ENCODE measurements around the gene BARHL1.

BARHL1 gene

DNA sequence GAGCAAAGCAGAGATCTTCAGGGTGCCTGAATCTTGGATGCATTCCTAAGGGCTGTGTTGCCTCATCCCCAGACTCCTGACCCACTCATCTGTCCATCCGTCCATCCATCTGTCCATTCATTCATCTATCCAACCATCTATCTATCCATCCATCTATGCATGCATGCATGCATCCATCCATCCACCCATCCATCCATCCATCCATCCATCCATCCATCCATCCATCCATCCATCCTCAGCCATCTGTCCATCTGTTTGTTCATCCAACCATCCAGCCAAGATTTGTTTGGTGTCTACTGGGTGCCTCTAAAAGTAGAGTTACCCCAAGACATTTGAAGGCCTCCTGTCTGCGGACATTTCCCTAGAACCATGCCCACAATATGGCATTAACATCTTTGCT is 27.7 kb upstream of the BARHL1 start:
- TF ChIP-seq, protein P1, sequence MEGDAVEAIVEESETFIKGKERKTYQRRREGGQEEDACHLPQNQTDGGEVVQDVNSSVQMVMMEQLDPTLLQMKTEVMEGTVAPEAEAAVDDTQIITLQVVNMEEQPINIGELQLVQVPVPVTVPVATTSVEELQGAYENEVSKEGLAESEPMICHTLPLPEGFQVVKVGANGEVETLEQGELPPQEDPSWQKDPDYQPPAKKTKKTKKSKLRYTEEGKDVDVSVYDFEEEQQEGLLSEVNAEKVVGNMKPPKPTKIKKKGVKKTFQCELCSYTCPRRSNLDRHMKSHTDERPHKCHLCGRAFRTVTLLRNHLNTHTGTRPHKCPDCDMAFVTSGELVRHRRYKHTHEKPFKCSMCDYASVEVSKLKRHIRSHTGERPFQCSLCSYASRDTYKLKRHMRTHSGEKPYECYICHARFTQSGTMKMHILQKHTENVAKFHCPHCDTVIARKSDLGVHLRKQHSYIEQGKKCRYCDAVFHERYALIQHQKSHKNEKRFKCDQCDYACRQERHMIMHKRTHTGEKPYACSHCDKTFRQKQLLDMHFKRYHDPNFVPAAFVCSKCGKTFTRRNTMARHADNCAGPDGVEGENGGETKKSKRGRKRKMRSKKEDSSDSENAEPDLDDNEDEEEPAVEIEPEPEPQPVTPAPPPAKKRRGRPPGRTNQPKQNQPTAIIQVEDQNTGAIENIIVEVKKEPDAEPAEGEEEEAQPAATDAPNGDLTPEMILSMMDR (IDR thresholded peaks at IDR 0.05; ENCODE audit: low read depth, low read length, poor library complexity, severe bottlenecking): no peak
- TF ChIP-seq EZH2phosphoT487 (IDR thresholded peaks at IDR 0.05; ENCODE audit: borderline replicate concordance, low read length): no peak
- Histone ChIP-seq H3K4me1 (ENCODE audit: control insufficient read depth, low read length) (peaks cover 26% of the 10 kb centered on the region), H4K20me1 (ENCODE audit: control insufficient read depth, insufficient read depth, low read depth, low read length) (no peaks in the 10 kb centered on the region), H3K27ac (ENCODE audit: low read depth, low read length) (no peak overlapping the region), H3K9me3 (ENCODE audit: control insufficient read depth, insufficient read depth, low read length) (peaks cover 4% of the 10 kb centered on the region; the same call in 1 of the 2 replicates), H3K4me3 (ENCODE audit: low read length) (no peak overlapping the region), H3K36me3 (ENCODE audit: control insufficient read depth, low read length) (no peaks in the 10 kb centered on the region), H3K9me2 (replicated peaks; ENCODE audit: control insufficient read depth, low read length) (no peaks in the 10 kb centered on the region), H3K27me3 (ENCODE audit: control insufficient read depth, low read length) (no peaks in the 10 kb centered on the region), H3K79me2 (ENCODE audit: control insufficient read depth, low read length) (no peaks in the 10 kb centered on the region), H3K4me2 (ENCODE audit: low read length) (no peak overlapping the region), H3F3A (ENCODE audit: control insufficient read depth, insufficient read depth) (peaks cover 4% of the 10 kb centered on the region; the same call in 1 of the 2 replicates)

DNA sequence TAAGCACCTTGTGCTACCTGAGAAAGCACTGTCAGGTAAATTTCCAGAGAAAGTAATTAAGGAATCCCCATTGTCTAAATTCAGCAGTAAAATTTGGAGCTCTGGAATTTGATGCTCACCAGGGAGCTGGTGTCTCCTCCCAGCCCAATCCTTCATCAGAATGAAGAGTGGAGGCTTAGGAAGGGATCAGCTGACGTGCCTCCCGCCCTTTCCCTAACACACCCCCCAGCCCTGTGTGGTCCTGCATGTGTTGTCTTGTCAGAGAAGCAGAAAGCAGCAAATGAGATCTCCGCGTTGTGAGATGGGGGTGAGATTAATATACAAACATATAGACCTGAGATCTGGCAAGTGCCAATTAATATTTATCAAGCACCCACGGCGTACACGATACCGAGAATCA is 26.9 kb upstream of the BARHL1 start:
- H3K27ac ChIP-seq (ENCODE audit: low read depth, low read length): no peak overlapping the region
- H3K4me1 ChIP-seq (ENCODE audit: control insufficient read depth, low read length): peaks cover 19% of the 10 kb centered on the region
- H3K9me2 ChIP-seq (replicated peaks; ENCODE audit: control insufficient read depth, low read length): no peaks in the 10 kb centered on the region
- TF ChIP-seq EZH2phosphoT487 (IDR thresholded peaks at IDR 0.05; ENCODE audit: borderline replicate concordance, low read length): no peak
- TF ChIP-seq, protein P1 (IDR thresholded peaks at IDR 0.05; ENCODE audit: low read depth, low read length, poor library complexity, severe bottlenecking): no peak
- H3K4me2 ChIP-seq (ENCODE audit: low read length): no peak overlapping the region
- peaks cover 7% of the 10 kb centered on the region; the same call in 1 of the 2 replicates for H3K9me3 ChIP-seq (ENCODE audit: control insufficient read depth, insufficient read depth, low read length)
- H3K79me2 ChIP-seq (ENCODE audit: control insufficient read depth, low read length): no peaks in the 10 kb centered on the region
- no peaks in the 10 kb centered on the region for H3F3A ChIP-seq (ENCODE audit: control insufficient read depth, insufficient read depth)
- no peaks in the 10 kb centered on the region for H3K36me3 ChIP-seq (ENCODE audit: control insufficient read depth, low read length)
- peaks cover 3% of the 10 kb centered on the region for H3K27me3 ChIP-seq (ENCODE audit: control insufficient read depth, low read length)
- H4K20me1 ChIP-seq (ENCODE audit: control insufficient read depth, insufficient read depth, low read depth, low read length): no peaks in the 10 kb centered on the region
- H3K4me3 ChIP-seq (ENCODE audit: low read length): no peak overlapping the region

DNA sequence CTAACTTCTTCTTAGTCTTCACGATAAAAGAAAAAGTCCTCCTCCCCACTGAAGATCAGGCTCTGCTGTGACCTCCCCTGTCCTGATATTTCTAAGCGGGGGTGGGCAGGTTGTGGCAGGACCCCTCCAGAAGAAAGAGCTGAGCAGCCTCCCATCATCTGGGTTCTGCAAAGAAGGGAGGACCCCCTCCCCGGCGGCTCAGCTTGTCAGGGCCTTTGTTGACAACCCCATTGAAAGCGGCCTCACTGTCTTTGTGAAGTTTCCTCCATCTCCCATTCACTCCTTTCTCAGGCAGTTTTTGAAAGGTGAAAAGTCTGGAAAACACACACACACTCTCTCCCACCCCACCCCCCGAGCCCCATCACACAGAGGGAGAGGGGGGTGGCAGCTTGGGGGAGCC is 26.2 kb upstream of the BARHL1 start:
- no peaks in the 10 kb centered on the region for H4K20me1 ChIP-seq (ENCODE audit: control insufficient read depth, insufficient read depth, low read depth, low read length)
- H3K9me2 ChIP-seq (replicated peaks; ENCODE audit: control insufficient read depth, low read length): no peaks in the 10 kb centered on the region
- H3K36me3 ChIP-seq (ENCODE audit: control insufficient read depth, low read length): no peaks in the 10 kb centered on the region
- TF ChIP-seq EZH2phosphoT487 (IDR thresholded peaks at IDR 0.05; ENCODE audit: borderline replicate concordance, low read length): no peak
- TF ChIP-seq, protein P1 (IDR thresholded peaks at IDR 0.05; ENCODE audit: low read depth, low read length, poor library complexity, severe bottlenecking): no peak
- no peaks in the 10 kb centered on the region for H3K79me2 ChIP-seq (ENCODE audit: control insufficient read depth, low read length)
- no peak overlapping the region for H3K4me2 ChIP-seq (ENCODE audit: low read length)
- H3K4me1 ChIP-seq (ENCODE audit: control insufficient read depth, low read length): peaks cover 14% of the 10 kb centered on the region
- H3K27ac ChIP-seq (ENCODE audit: low read depth, low read length): no peak overlapping the region
- H3K4me3 ChIP-seq (ENCODE audit: low read length): no peak overlapping the region
- peaks cover 7% of the 10 kb centered on the region; the same call in 1 of the 2 replicates for H3K9me3 ChIP-seq (ENCODE audit: control insufficient read depth, insufficient read depth, low read length)
- H3F3A ChIP-seq (ENCODE audit: control insufficient read depth, insufficient read depth): no peaks in the 10 kb centered on the region
- H3K27me3 ChIP-seq (ENCODE audit: control insufficient read depth, low read length): peaks cover 7% of the 10 kb centered on the region

Measured in DOHH2 (cell line).